Esophagus squamous epithelium (tissue), 4 donors: Measurements from ENCODE around the gene MAPRE2.

Experiments used
- POLR2A ChIP-seq, 4 donors: fragments of 450-650 bp; IDR thresholded peaks; one replicate each; pipeline ENCODE4 v1.6.1; 2017; ENCODE audit warnings: antibody characterized with exemption in 4 of 4, mild to moderate bottlenecking in 4 of 4, moderate library complexity in 3 of 4
- TF ChIP-seq, protein P1 (sequence below), 6 experiments: fragments of 450-650 bp in 4 of 6; fragments of 200-600 bp in 2 of 6; sonication (generic) in 2 of 6; IDR thresholded peaks; one replicate each; pipeline ENCODE4 v1.5.1; 2016 to 2019; ENCODE audit warnings: antibody characterized with exemption in 6 of 6, mild to moderate bottlenecking in 4 of 6, moderate library complexity in 4 of 6

DNA sequence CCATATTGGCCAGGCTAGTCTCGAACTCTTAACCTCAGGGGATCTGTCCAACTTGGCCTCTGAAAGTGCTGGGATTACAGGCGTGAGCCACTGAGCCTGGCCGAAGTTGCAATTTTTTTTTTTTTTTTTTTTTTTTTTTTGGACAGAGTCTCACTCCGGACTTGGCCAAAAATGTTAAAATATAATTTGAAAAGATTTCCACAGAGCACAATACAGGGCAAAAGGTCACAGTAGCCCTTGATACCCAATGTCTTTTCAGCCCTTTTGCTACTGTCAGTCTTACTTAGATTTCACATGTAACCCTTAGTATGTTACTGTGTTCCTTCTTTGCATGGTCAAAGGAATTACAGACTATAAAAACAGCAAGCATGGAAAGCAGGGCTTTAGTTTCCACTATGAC lies 42.6 kb upstream of the MAPRE2 start:
- TF ChIP-seq, protein P1, sequence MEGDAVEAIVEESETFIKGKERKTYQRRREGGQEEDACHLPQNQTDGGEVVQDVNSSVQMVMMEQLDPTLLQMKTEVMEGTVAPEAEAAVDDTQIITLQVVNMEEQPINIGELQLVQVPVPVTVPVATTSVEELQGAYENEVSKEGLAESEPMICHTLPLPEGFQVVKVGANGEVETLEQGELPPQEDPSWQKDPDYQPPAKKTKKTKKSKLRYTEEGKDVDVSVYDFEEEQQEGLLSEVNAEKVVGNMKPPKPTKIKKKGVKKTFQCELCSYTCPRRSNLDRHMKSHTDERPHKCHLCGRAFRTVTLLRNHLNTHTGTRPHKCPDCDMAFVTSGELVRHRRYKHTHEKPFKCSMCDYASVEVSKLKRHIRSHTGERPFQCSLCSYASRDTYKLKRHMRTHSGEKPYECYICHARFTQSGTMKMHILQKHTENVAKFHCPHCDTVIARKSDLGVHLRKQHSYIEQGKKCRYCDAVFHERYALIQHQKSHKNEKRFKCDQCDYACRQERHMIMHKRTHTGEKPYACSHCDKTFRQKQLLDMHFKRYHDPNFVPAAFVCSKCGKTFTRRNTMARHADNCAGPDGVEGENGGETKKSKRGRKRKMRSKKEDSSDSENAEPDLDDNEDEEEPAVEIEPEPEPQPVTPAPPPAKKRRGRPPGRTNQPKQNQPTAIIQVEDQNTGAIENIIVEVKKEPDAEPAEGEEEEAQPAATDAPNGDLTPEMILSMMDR (IDR thresholded peaks at IDR 0.05): no peak
- TF ChIP-seq POLR2A (IDR thresholded peaks at IDR 0.05): no peak
